MM.1S (cell line): ENCODE data around the gene GPR183.

Experiments
- CTCF ChIP-seq: fragments of 300-600 bp; sonication (generic); IDR thresholded peaks from 2 replicates; pipeline ENCODE4 v1.5.1; 2016; ENCODE audit warnings: antibody characterized with exemption, low read length, mixed read lengths
- EZH2 ChIP-seq: fragments of 300-600 bp; sonication (generic); optimal IDR thresholded peaks from 2 replicates; pipeline ENCODE3; 2017; ENCODE audit warnings: low read depth, mild to moderate bottlenecking, antibody characterized with exemption, low read length, mixed read lengths
- EZH2phosphoT487 ChIP-seq: fragments of 300-600 bp; sonication (generic); IDR thresholded peaks from 2 replicates; pipeline ENCODE4 v1.6.1; 2018; ENCODE audit warnings: antibody characterized with exemption, low read length

GRCh38 chr13:99254830-99255229, 52.4 kb downstream of the GPR183 start:
- no peak for TF ChIP-seq CTCF
- TF ChIP-seq EZH2phosphoT487 = no peak
- TF ChIP-seq EZH2 = no peak
